K562 (cell line): ENCODE data around the gene GALNT9. TPM values are rescaled to one million over a fixed set of nuclear protein-coding genes. Genes with fewer than 3 reads are reported as not detected.
A peak's percentile ranks its signal among the peaks of the same experiment; 100 is the strongest.

Source experiments
- ATAC-seq: fragments of 200-7000 bp; cut with Tn5 transposase; 3 replicates; pipeline ENCODE4 v1.9.1; 2020; ENCODE audit warnings: moderate library complexity
- BruUV-seq: library from RNA; stranded (reverse); fragments of 400-500 nt; replicated peaks from 2 replicates; lab custom pipeline; 2021; lab: Mats Ljungman, UMichigan
- CTCF ChIA-PET: fragments of 300-600 bp; formaldehyde crosslinking; extraction: SDS; loops from one replicate; lab custom pipeline; 2021; ENCODE audit warnings: low intra/inter-chr PET ratio; lab: Yijun Ruan, JAX
- POLR2A ChIA-PET: fragments of 300-600, 350-650 bp; sonication (Branson Sonifier 250); formaldehyde crosslinking; extraction: SDS; loops from one replicate; lab custom pipeline; 2021; ENCODE audit warnings: antibody characterized with exemption, inconsistent platforms; lab: Yijun Ruan, JAX
- DNase-seq, 4 experiments: peaks; one replicate each; pipeline versions ENCODE4 v3.0.0 to v3.0.0-alpha.2; 2011 to 2018; ENCODE audit warnings: low spot score in 3 of 4, mixed read lengths in 3 of 4; ENCODE audit errors: extremely low read depth in 1 of 4
- FAIRE-seq: peaks from 2 replicates; lab custom pipeline; 2011; peaks lifted over from hg19 to GRCh38; lab: Jason Lieb, UNC
- H2AFZ ChIP-seq: 2 replicates; pipeline ENCODE4 v1.6.0; 2011; ENCODE audit warnings: low read depth, low read length, control low read depth, inconsistent platforms
- H3K27ac ChIP-seq: fragments of 200-600 bp; 3 replicates; pipeline ENCODE4 v1.8.0; 2011; ENCODE audit warnings: low read depth, mild to moderate bottlenecking, control low read depth, inconsistent platforms, low read length, moderate library complexity, mixed read lengths; ENCODE audit errors: extremely low read depth
- H3K27me3 ChIP-seq, 2 experiments: fragments of 300-600 bp in 1 of 2; 2 replicates in 1 of 2; 3 replicates in 1 of 2; pipeline versions ENCODE4 v1.6.0 to v1.8.0; 2011; ENCODE audit warnings: inconsistent platforms in 2 of 2, low read length in 2 of 2, mild to moderate bottlenecking in 1 of 2, mixed read lengths in 1 of 2, moderate library complexity in 1 of 2; ENCODE audit not compliant: control insufficient read depth in 2 of 2, insufficient read depth in 2 of 2
- H3K36me3 ChIP-seq: fragments of 300-600 bp; 3 replicates; pipeline ENCODE4 v1.8.0; 2011; ENCODE audit warnings: mild to moderate bottlenecking, low read length, inconsistent platforms; ENCODE audit not compliant: control insufficient read depth, insufficient read depth
- H3K4me1 ChIP-seq, 2 experiments: fragments of 200-600 bp in 1 of 2; replicated peaks in 1 of 2; 2 replicates in 1 of 2; 3 replicates in 1 of 2; pipeline versions ENCODE4 v1.5.1 to v1.8.0; 2011; ENCODE audit warnings: inconsistent platforms in 2 of 2, low read length in 2 of 2, mild to moderate bottlenecking in 1 of 2, mixed read lengths in 1 of 2, moderate library complexity in 1 of 2; ENCODE audit not compliant: control insufficient read depth in 2 of 2, insufficient read depth in 2 of 2
- H3K4me2 ChIP-seq: 2 replicates; pipeline ENCODE4 v1.6.1; 2011; ENCODE audit warnings: low read length, control low read depth, inconsistent platforms, mixed read lengths; ENCODE audit not compliant: insufficient read depth
- H3K4me3 ChIP-seq: fragments of 200-600 bp; sonication (generic), shearing (Covaris generic); 2 replicates; pipeline ENCODE4 v1.5.1; 2016; ENCODE audit warnings: control low read depth, inconsistent platforms
- H3K79me2 ChIP-seq: fragments of 200-600 bp; 3 replicates; pipeline ENCODE4 v1.8.0; 2011; ENCODE audit warnings: low read length, inconsistent platforms; ENCODE audit not compliant: control insufficient read depth, insufficient read depth
- H3K9ac ChIP-seq, 2 experiments: 2 replicates each; pipeline versions ENCODE4 v1.6.0 to v1.6.1; 2011; ENCODE audit warnings: low read depth in 2 of 2, low read length in 2 of 2, control low read depth in 1 of 2, inconsistent platforms in 1 of 2, mild to moderate bottlenecking in 1 of 2, mixed read lengths in 1 of 2; ENCODE audit not compliant: insufficient read depth in 1 of 2
- H3K9me1 ChIP-seq: one replicate; pipeline ENCODE4 v1.6.0; 2011; ENCODE audit warnings: inconsistent platforms, mild to moderate bottlenecking, low read length, moderate library complexity; ENCODE audit not compliant: control insufficient read depth, insufficient read depth
- H3K9me3 ChIP-seq: replicated peaks from 2 replicates; pipeline ENCODE4 v1.5.1; 2011; ENCODE audit warnings: low read depth, low read length, inconsistent platforms; ENCODE audit not compliant: control insufficient read depth, insufficient read depth
- H4K20me1 ChIP-seq: replicated peaks from 2 replicates; pipeline ENCODE4 v1.6.1; 2011; ENCODE audit warnings: low read length, inconsistent platforms, mixed read lengths; ENCODE audit not compliant: control insufficient read depth, insufficient read depth
- CHAMP1 ChIP-seq: fragments of 450-650 bp; IDR thresholded peaks from 2 replicates; pipeline ENCODE4 v1.6.1; 2016; ENCODE audit warnings: mild to moderate bottlenecking
- E2F6 ChIP-seq, 2 experiments: IDR thresholded peaks; 2 replicates each; pipeline ENCODE4 v1.6.1; 2011; ENCODE audit warnings: borderline replicate concordance in 1 of 2, control low read depth in 1 of 2, low read depth in 1 of 2, low read length in 1 of 2, mild to moderate bottlenecking in 1 of 2, mixed read lengths in 1 of 2, moderate library complexity in 1 of 2; ENCODE audit not compliant: insufficient read depth in 1 of 2, insufficient read length in 1 of 2, poor library complexity in 1 of 2, severe bottlenecking in 1 of 2; ENCODE audit errors: extremely low read depth in 1 of 2
- GATAD2B ChIP-seq: fragments of 450-650 bp; IDR thresholded peaks from 2 replicates; pipeline ENCODE4 v1.6.1; 2017; ENCODE audit warnings: mild to moderate bottlenecking, borderline replicate concordance
- GMEB1 ChIP-seq: fragments of 250-450 bp; sonication (Bioruptor Pico); IDR thresholded peaks from 2 replicates; pipeline ENCODE4 v1.4.0; 2020; ENCODE audit warnings: mild to moderate bottlenecking
- KLF6 ChIP-seq: fragments of 250-450 bp; sonication (Bioruptor Pico); IDR thresholded peaks from 2 replicates; pipeline ENCODE4 v1.4.0; 2020; ENCODE audit warnings: mild to moderate bottlenecking, moderate library complexity, borderline replicate concordance
- ZNF165 ChIP-seq: fragments of 250-450 bp; sonication (Bioruptor Pico); IDR thresholded peaks from 2 replicates; pipeline ENCODE4 v1.4.0; 2020; ENCODE audit warnings: borderline replicate concordance
- ZNF263 ChIP-seq: sonication (generic); formaldehyde crosslinking; IDR thresholded peaks from 2 replicates; pipeline ENCODE4 v1.8.0; 2022; ENCODE audit warnings: mild to moderate bottlenecking, missing genetic modification reagents, borderline replicate concordance
- ZNF280B ChIP-seq: fragments of 250-450 bp; sonication (Bioruptor Pico); IDR thresholded peaks from 2 replicates; pipeline ENCODE4 v1.5.1; 2021; ENCODE audit warnings: mild to moderate bottlenecking
- ZNF511 ChIP-seq: sonication (generic); formaldehyde crosslinking; IDR thresholded peaks from 2 replicates; pipeline ENCODE4 v1.8.0; 2022; ENCODE audit warnings: mild to moderate bottlenecking, missing genetic modification reagents
- WGBS: fragments of 100-300 bp; shearing (Covaris generic); methylation state at CpG from one replicate; pipeline ENCODE4 v1.1.6; 2016; ENCODE audit warnings: low coverage, mixed read lengths; ENCODE audit not compliant: insufficient coverage; ENCODE audit errors: missing lambda C conversion rate; 5-methylcytosine and 5-hydroxymethylcytosine counted together
- in situ Hi-C: fragments of 300-500 bp; cut with MboI; formaldehyde crosslinking; loops from 4 replicates; pipeline ENCODE4 v1.15.0; 2018; ENCODE audit warnings: inconsistent platforms, mixed read lengths
- intact Hi-C: fragments of 100-400 bp; cut with micrococcal nuclease; formaldehyde crosslinking; loops from 2 replicates; pipeline ENCODE4 v1.14.2; 2022
- polyA plus RNA-seq, 8 experiments: library from polyadenylated mRNA; depleted of rRNA in 4 of 8; stranded (reverse) in 5 of 8; unstranded in 3 of 8; fragments of >200 nt; fragmentation: Nextera tagmentation in 2 of 8; fragmentation: Illumina TruSeq in 1 of 8; extraction: Ambion mirVana in 2 of 8; extraction: Trizol in 1 of 8; gene quantifications; 2 replicates each; pipeline versions ENCODE4 v1.2.1 to v1.2.3, GENCODE V29; 2011 to 2014; ENCODE audit warnings: inconsistent platforms in 1 of 8, missing spikeins in 1 of 8
- total RNA-seq, 7 experiments: library from RNA; depleted of rRNA in 6 of 7; stranded (reverse); fragments of >200 nt in 6 of 7; fragmentation: Illumina TruSeq in 2 of 7; extraction: Trizol in 2 of 7; gene quantifications; 2 replicates each; pipeline versions ENCODE4 v1.2.1 to v1.2.3, GENCODE V29; 2011 to 2021; ENCODE audit warnings: low replicate concordance in 1 of 7

The GALNT9 gene
- total and polyA plus RNA-seq, 9 of the 15 experiments (the other 6 are each of a cell fraction or from before 2014, with no cell fraction given) = not detected

- Histone ChIP-seq H2AFZ (no peak overlapping the region), H3K79me2 (no peaks in the 10 kb centered on the region), H3K27me3 (peaks cover 31 to 79% of the 10 kb centered on the region in 2 experiments), H4K20me1 (no peaks in the 10 kb centered on the region; the same call in 1 of the 2 replicates), H3K4me1 (peaks cover 0 to 24% of the 10 kb centered on the region in 2 experiments; a peak in 2 of 5 replicates), H3K4me2 (no peak overlapping the region), H3K9me3 (no peaks in the 10 kb centered on the region), H3K27ac (no peak overlapping the region), H3K9ac (no peak overlapping the region), H3K4me3 (no peak overlapping the region), H3K36me3 (no peaks in the 10 kb centered on the region), H3K9me1 (no peaks in the 10 kb centered on the region)
- ChIA-PET CTCF (no interaction called here), POLR2A (no interaction called here)
- intact Hi-C loops = loop anchor here (10.0 kb wide), 1 partner anchor 57 kb away; no protein-coding TSS in a partner anchor
- ATAC-seq (no peak), DNase-seq (no peak), FAIRE-seq (no peak)
- 25% methylated on average over 18 of the region's 18 CpGs for WGBS
- TF ChIP-seq ZNF165 (no peak), GATAD2B (no peak), ZNF280B (no peak), E2F6 (IDR thresholded peaks at IDR 0.05; ENCODE audit: borderline replicate concordance in 1 of 2, extremely low read depth in 1 of 2, insufficient read depth in 1 of 2, insufficient read length in 1 of 2, low read depth in 1 of 2, low read length in 1 of 2, poor library complexity in 1 of 2, severe bottlenecking in 1 of 2) (peak in 1 of 2 experiments; percentile 33), ZNF511 (no peak), CHAMP1 (no peak), ZNF263 (CRISPR knock-in tag) (no peak), KLF6 (CRISPR knock-in tag) (no peak), GMEB1 (no peak)
- in situ Hi-C loops = no loop called here
- BruUV-seq = no TSS peak
Observed at GRCh38 chr12:132211326-132211725, 118.1 kb downstream of the GALNT9 start.
